Astrocyte of the spinal cord (primary cell): Measurements from ENCODE around the gene TLCD3B.

Experiments
- DNase-seq: peaks from one replicate; pipeline ENCODE4 v3.0.0; 2011; ENCODE audit warnings: low read depth, low spot score
- H3K4me3 ChIP-seq: 2 replicates; pipeline ENCODE4 v1.5.1; 2011; ENCODE audit warnings: low read depth, mild to moderate bottlenecking, low read length, moderate library complexity
- in situ Hi-C: cut with HindIII; loops from 2 replicates; pipeline ENCODE4 v1.10.0; 2017; ENCODE audit warnings: low sequenced_read_pairs
- TF ChIP-seq, protein P1 (sequence below): IDR thresholded peaks from 2 replicates; pipeline ENCODE4 v1.5.1; 2012; ENCODE audit warnings: low read depth, mild to moderate bottlenecking, low read length, inconsistent platforms

Gene TLCD3B

DNA sequence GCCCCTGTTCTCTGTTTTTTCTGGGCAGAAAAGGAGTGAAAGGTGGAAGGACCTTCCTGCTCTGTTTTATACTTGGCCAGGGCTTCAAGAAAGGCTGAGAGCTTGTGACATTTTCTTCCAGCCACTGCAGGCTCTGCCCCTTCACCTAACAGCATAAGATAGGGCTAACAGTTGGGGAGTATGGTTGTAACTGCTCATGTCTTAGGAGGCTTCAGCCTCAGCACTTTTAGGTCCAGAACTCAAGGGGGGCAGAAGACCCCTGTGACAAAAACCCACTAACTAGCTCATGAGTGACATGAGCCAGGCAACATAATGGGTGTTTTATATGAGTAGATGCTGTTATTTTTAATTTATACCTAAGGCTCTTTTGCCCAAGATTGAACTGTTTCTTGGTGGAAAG is 39.4 kb upstream of the TLCD3B start:
- DNase-seq = no peak
- in situ Hi-C loops = no loop called here
- TF ChIP-seq, protein P1, sequence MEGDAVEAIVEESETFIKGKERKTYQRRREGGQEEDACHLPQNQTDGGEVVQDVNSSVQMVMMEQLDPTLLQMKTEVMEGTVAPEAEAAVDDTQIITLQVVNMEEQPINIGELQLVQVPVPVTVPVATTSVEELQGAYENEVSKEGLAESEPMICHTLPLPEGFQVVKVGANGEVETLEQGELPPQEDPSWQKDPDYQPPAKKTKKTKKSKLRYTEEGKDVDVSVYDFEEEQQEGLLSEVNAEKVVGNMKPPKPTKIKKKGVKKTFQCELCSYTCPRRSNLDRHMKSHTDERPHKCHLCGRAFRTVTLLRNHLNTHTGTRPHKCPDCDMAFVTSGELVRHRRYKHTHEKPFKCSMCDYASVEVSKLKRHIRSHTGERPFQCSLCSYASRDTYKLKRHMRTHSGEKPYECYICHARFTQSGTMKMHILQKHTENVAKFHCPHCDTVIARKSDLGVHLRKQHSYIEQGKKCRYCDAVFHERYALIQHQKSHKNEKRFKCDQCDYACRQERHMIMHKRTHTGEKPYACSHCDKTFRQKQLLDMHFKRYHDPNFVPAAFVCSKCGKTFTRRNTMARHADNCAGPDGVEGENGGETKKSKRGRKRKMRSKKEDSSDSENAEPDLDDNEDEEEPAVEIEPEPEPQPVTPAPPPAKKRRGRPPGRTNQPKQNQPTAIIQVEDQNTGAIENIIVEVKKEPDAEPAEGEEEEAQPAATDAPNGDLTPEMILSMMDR = no peak
- peak overlapping the region; percentile 4 for H3K4me3 ChIP-seq

DNA sequence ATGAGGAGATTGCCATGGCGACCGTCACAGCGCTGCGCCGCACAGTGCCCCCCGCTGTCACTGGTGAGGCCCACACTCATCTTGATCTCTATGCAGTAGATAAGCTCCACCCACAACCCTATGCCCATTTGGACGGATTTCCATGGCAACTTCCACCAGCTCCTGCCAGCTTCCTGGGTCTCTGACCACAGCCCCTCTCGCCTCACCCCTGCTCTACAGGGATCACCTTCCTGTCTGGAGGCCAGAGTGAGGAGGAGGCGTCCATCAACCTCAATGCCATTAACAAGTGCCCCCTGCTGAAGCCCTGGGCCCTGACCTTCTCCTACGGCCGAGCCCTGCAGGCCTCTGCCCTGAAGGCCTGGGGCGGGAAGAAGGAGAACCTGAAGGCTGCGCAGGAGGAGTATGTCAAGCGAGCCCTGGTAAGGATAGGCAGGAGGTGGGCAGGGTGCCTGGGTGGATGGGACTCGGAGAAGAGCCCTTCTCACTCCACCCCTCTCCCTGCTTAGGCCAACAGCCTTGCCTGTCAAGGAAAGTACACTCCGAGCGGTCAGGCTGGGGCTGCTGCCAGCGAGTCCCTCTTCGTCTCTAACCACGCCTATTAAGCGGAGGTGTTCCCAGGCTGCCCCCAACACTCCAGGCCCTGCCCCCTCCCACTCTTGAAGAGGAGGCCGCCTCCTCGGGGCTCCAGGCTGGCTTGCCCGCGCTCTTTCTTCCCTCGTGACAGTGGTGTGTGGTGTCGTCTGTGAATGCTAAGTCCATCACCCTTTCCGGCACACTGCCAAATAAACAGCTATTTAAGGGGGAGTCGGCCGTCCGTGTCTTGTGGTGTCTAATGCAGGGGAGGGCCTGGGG is 38.8 kb upstream of the TLCD3B start:
- H3K4me3 ChIP-seq = peak overlapping the region; percentile 4

DNA sequence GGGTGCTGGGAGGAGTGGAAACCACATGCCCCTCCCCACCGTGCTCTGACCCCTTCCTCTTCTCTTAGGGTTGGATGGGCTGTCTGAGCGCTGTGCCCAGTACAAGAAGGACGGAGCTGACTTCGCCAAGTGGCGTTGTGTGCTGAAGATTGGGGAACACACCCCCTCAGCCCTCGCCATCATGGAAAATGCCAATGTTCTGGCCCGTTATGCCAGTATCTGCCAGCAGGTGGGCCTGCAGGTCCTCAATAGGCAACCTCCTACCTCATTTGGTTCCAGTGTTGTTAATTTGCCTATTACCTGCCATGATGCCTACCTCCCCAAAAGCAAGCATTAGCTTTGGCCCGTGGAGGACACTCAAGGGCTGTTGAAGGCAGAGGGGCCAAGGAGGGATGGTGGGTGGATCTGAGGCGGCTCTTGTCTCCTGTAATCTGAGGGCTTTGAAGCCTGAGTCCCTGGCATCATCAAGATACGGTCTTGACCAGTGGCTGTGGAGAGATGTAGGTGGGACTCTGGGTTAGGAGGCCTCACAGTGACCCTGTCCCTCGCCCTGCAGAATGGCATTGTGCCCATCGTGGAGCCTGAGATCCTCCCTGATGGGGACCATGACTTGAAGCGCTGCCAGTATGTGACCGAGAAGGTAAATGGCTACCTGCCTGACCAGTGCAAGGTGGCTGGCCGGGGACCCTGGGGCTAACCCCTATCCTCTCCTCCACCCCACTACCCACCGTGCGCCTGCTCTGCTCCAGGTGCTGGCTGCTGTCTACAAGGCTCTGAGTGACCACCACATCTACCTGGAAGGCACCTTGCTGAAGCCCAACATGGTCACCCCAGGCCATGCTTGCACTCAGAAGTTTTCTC is 37.9 kb upstream of the TLCD3B start:
- in situ Hi-C loops = no loop called here
- TF ChIP-seq, protein P1 = peak; percentile 62

More for the DNA sequence above, 38.8 kb upstream of the TLCD3B start:
- TF ChIP-seq, protein P1 = no peak
- DNase-seq = no peak
- in situ Hi-C loops = no loop called here

DNA sequence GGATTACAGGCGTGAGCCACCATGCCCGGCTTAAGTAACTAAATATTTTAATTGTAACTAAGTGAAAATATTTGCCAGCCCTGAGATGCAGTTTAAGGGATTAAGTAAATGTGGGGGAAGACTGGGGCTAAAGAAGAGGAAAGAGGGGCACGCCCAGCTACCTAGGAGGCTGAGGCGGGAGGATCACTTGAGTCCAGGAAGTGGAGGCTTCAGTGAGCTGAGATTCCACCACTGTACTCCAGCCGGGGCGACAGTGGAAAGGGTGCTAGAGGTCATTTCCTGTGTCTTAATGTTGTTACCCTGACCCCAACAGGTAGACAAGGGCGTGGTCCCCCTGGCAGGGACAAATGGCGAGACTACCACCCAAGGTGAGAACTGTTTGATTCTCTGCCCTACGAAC is 37.3 kb upstream of the TLCD3B start:
- TF ChIP-seq, protein P1 = no peak
- no peak overlapping the region for H3K4me3 ChIP-seq
- in situ Hi-C loops = no loop called here
- DNase-seq = no peak

More for the DNA sequence above, 37.9 kb upstream of the TLCD3B start:
- no peak for DNase-seq
- no peak overlapping the region for H3K4me3 ChIP-seq

DNA sequence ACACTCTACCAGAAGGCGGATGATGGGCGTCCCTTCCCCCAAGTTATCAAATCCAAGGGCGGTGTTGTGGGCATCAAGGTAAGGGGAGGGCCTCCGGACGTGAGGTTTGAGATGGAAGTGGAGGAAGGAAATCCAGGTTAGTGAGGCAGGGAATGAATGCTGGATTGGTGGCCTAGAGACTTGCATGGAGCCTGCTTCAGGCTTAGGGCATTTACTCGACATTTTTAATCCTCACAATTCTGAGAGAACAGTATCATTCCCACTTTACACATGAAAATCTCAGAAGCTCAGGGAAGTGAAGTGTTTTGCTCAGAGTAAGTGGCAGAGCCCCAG is 36.5 kb upstream of the TLCD3B start:
- TF ChIP-seq, protein P1 = no peak
- peak overlapping the region; percentile 97 for H3K4me3 ChIP-seq
- no peak for DNase-seq
- in situ Hi-C loops = no loop called here

DNA sequence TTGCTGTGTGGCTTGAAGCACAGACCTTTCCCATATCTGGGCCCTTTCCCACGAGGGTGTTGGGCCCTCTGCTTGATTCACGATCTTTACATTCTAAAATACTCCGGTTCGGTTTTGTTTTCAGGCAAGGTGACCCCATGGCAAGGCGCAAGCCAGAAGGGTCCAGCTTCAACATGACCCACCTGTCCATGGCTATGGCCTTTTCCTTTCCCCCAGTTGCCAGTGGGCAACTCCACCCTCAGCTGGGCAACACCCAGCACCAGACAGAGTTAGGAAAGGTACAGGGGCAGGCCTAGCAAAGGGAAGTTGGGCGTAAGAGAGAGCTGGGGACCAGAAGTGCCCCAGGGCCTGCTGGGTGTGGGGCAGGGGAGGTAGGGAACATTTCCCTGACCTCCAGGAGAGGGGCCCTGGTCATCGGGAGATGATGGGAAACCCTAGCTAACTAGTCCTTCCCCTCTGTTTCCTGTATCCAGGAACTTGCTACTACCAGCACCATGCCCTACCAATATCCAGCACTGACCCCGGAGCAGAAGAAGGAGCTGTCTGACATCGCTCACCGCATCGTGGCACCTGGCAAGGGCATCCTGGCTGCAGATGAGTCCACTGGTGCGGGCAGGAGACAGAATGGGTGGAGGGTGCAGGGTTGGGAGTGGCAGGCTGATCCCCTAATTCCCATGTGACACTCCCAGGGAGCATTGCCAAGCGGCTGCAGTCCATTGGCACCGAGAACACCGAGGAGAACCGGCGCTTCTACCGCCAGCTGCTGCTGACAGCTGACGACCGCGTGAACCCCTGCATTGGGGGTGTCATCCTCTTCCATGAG is 35.9 kb upstream of the TLCD3B start:
- in situ Hi-C loops = no loop called here
- TF ChIP-seq, protein P1 = no peak
- DNase-seq = no peak
- H3K4me3 ChIP-seq = peak overlapping the region; percentile 97
